ENCODE results near the gene EVC.
"Not testable (repeated sequence)": the region's sequence is repeated elsewhere in the genome, so short reads cannot be mapped to it uniquely, and the experiment has no call there.

EVC gene

DNA sequence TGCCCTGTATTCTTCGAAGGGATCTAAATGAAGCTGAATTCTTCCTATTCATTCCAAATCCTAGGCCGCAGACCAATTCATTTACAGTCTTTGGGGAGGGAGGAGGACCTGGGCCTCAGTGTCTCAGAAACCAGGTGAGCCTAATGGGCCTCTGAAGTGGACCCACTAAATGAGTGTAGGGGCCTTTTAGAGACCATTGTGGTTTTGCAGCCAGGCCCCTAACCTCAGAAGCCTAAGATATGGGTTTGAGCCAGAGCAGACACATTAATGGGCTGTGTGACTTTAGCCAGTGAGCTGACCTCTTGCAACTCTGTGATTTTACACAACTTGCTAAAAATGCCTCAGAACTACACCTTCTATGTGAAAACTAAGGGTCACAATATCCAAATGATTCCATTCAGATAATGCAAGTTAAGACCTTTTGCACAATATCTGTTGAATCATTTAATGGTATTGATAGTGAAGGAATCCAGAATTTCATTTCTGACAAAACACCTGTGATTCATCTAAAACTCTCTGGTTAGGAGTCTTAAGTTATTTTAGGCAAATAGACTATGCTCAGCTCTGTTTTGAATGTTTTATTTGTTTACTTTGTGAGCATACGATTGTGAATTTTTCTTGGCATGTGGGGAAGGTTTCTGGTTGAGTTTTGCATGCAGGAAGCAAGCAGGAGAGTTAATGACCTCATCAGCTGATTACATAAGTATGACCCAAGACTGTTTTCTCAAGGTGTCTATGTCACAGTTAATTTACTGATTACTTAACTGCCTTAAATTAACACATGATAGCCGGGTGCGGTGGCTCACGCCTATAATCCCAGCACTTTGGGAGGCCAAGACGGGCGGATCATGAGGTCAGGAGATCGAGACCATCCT lies 75.0 kb downstream of the EVC start:
- DNase-seq (ENCODE audit: low spot score): no peak

GRCh38 chr4:5787311-5787710 lies 76.3 kb downstream of the EVC start:
- DNase-seq (ENCODE audit: low spot score): no peak

GRCh38 chr4:5788144-5788543 lies 77.1 kb downstream of the EVC start:
- DNase-seq (ENCODE audit: low spot score): no peak

GRCh38 chr4:5789141-5789540 lies 78.1 kb downstream of the EVC start:
- DNase-seq (ENCODE audit: low spot score): no peak

DNA sequence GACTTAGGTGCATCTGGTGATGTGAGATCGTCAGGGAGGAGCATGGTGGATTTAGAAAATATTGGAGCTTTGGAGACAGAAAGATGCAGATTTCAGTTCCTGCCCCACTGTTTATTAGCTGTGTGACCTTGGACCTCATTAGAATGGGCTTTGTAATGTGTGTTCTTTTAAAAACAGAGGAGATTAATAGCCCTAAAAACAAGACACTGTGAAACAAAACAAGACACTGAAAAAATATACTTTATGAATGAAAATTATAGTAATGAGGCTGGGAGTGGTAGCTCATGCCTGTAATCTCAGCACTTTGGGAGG lies 79.5 kb downstream of the EVC start:
- DNase-seq (ENCODE audit: low spot score): no peak

- no peak for DNase-seq (ENCODE audit: low spot score)
Observed at GRCh38 chr4:5791654-5792053, 80.7 kb downstream of the EVC start.

DNA sequence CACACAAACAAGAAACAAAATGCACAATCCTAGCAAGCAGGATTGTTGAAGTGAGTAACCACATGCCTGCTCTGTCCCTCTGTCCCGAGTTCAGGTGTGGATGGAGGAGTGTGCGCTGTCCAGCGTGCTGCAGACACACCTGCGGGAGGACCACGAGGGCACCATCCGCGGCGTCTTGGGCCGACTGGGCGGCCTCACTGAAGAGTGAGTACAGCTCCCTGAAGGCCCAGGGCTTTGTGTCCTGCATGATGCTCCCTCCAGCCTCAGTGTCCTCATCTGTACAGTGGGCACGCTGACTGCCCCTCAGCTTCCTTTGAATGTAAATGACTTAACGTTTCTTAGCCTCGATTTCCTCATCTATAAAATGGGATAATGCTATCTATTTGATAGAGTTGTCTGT lies 82.5 kb downstream of the EVC start:
- DNase-seq (ENCODE audit: low spot score): no peak

DNA sequence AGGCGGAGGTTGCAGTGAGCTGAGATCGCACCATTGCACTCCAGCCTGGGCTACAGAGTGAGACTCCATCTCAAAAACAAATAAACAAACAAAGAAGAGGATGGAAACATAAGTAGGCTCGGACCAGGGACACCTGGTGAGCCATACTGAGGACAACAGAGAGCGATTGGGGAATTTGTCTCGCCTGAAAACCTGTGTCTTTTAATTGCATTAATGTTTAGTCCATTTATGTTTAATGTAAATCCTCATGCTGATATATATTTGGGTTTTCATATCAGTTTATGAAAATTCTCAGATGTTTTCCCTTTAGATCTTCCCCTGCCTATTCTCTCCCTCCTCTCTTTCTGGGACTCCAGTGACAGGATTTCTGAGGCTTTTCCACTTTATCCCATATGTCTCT lies 84.6 kb downstream of the EVC start:
- no peak for DNase-seq (ENCODE audit: low spot score)

DNA sequence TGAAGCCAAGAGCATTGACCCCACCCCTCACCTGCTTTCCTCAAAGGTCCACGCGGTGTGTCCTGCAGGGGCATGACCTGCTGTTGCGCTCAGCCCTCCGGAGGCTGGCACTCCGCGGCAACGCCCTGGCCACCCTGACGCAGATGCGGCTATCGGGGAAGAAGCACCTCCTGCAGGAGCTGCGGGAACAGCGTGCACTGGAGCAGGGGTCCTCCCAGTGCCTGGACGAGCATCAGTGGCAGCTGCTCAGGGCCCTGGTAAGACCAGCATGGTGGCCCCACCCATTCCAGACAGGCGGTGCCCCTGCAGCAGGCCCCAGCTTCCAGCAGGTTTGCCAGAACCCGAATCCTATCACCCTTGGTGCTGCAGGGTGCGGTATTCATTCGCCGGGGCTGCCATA lies 86.0 kb downstream of the EVC start:
- DNase-seq (ENCODE audit: low spot score): no peak

DNA sequence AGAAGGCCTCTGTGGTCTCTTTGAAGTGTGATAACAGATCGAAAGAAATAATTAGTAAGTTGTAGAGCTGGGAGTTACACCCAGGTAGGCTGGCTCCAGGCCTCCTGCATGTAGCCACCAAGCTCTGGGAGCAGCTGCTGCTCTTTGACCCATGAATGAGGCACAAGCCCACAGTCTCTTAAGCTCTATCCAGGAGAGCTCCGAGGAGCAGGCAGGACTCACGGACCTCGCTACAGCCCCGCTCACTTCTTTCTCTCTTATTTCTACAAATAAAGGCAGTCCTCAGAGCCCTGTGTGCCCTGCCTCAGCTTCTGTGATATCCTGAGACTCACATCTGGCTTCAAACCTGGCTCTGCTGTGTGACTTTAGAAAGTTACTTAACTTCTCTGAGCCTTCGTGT lies 86.9 kb downstream of the EVC start:
- DNase-seq (ENCODE audit: low spot score): no peak

- no peak for DNase-seq (ENCODE audit: low spot score)
Observed at GRCh38 chr4:5798462-5798861, 87.5 kb downstream of the EVC start.

GRCh38 chr4:5798946-5799345 lies 87.9 kb downstream of the EVC start:
- no peak for DNase-seq (ENCODE audit: low spot score)

DNA sequence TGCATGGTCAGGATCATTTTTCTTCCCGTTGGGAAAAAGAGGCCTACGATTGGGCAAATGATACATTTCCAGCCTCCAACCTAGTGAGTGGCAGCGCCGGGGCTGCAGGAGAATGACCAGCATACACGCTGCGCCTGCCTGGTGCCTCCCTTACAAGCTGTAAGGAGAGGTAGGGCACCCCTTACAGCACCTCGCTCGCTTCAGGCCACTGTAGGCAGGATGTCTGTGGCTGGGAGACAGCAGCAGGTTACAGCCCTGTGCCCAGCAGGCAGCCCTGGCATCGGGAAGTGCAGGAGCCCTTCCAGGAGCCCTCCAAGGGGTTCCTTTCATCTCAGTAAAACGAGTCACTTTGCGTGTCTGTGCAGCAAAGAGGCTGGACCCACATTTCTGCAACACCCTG lies 88.4 kb downstream of the EVC start:
- no peak for DNase-seq (ENCODE audit: low spot score)

DNA sequence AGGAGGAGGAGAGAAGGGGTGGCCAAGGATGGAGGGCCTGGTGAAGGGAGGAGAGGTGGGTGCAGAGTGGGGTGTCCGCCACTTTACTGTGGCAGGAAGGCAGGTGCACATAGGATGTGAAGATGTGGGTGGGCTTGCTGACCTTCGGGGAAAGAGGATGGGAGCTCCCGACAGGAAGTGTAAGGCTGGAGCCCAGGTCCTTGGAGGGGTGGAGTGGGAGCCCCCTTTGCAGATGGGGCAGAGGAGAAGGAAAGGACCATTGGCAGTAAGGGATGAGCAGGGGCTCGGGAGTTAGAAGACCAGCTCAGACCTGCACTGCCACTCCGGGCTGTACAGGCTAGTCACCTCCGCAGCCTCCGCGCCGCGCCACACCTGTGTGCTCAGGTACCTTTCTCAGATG lies 89.5 kb downstream of the EVC start:
- no peak for DNase-seq (ENCODE audit: low spot score)

GRCh38 chr4:5801696-5802095 lies 90.7 kb downstream of the EVC start:
- no peak for DNase-seq (ENCODE audit: low spot score)

- DNase-seq (ENCODE audit: low spot score): no peak
Observed at GRCh38 chr4:5802565-5802964, 91.6 kb downstream of the EVC start.

DNA sequence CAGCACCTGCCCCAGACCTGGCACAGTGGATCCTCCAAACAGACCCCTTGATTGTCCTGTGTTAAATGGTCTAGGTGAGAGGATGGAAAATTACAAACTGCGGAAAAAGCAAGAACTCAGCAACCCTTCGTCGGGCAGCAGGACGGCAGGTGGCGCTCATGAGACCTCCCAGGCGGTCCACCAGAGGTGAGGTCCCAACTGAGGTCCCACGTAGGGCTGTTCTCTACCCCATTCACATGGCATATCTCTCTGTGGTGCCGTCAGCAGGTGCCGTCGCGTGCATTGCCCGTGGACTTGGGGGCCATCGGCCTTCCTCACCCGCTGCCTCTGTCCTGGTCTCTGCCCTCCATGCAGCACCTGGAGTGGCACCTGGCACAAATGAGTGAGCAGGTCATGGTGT lies 93.7 kb downstream of the EVC start:
- DNase-seq (ENCODE audit: low spot score): no peak

GRCh38 chr4:5805270-5805669 lies 94.3 kb downstream of the EVC start:
- no peak for DNase-seq (ENCODE audit: low spot score)

DNA sequence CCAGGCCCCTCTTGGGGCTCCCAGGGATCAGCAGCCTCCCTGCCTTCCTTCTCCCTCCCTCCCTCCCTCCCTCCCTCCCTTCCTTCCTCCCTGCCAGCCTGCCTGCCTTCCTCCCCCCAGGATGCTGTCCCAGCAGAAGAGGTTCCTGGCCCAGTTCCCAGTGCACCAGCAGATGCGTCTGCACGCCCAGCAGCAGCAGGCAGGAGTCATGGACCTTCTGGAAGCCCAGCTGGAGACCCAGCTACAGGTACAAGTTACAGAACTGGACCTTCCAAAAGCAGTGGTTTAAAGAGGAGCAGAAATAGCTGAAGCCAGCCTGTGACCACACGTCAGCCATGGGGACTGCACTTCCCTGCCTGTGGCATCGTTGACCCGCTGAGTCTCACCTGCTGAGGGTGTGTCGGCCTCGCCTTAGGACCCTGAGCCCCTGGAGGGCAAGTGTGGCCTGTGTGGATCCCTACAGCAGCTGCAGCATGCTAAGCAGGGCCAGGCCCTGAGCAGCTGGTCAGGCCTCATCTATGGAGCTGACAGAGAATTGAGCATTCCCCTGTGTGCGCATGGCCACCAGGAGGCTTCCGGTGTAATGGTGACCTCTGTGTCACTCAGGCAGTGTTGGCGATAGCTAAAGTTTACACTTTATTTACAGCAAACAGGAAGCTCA lies 97.2 kb downstream of the EVC start:
- no peak for DNase-seq (ENCODE audit: low spot score)

DNA sequence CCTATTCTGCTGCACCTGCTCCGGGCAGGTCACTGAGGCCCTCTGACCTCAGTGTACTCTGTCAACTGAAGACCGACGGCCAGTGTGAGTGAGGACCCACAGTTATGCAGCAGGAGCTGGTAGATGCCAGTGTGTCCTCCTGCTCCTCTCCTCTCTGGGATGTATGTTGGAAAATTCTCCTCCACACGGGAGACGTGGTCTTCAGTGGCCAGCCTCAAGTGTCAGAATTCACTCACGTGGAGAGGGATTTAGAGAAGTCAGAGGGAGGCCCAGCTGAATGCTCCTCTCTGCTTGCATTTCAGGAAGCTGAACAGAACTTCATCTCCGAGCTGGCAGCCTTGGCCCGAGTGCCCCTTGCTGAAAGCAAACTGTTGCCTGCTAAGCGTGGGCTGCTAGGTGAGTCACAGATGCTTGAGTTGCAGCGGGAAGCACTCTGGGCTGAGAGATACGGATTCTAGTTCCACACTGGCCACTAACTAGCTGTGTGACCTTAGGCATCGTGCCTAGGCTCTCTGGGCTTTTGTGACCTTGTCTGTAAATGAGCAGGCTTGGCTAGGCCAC lies 98.3 kb downstream of the EVC start:
- no peak for DNase-seq (ENCODE audit: low spot score)

DNA sequence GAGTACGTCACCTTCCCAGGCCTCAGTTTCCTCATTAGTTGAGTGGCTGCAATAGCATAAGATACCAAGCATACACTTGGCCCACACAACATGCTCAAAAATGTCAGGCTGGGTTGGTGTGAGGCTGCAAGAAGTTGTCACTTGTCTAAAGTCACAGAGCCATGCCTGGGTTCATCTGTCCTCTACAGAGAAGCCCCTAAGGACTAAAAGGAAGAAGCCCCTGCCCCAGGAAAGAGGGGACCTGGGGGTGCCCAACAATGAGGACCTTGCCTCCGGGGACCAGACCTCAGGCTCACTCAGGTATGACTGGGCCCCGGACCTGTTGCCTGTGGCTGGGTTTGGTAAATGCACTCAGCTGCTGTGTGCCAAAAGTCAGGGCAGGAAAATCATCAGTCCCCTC lies 99.2 kb downstream of the EVC start:
- DNase-seq (ENCODE audit: low spot score): no peak

GRCh38 chr4:5810770-5811430 lies 99.9 kb downstream of the EVC start:
- no peak for DNase-seq (ENCODE audit: low spot score)

DNA sequence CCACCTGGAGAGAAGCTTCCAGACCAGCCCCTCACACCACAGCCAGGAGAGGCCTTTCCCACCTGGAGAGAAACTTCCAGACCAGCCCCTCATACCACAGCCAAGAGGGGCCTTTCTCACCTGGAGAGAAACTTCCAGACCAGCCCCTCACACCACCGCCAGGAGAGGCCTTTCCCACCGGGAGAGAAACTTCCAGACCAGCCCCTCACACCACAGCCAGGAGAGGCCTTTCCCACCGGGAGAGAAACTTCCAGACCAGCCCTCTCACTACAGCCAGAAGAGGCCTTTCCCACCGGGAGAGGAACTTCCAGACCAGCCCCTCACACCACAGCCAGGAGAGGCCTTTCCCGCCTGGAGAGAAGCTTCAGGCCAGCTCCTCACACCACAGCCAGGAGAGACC lies 101.1 kb downstream of the EVC start:
- DNase-seq (ENCODE audit: low spot score): not testable (repeated sequence)
